PC-3 (cell line): Measurements from ENCODE around the gene CTRB1. TPM values are rescaled to one million over a fixed set of nuclear protein-coding genes. Genes with fewer than 3 reads are reported as not detected.
"Not testable (repeated sequence)": the region's sequence is repeated elsewhere in the genome, so short reads cannot be mapped to it uniquely, and the experiment has no call there.

Experiments used
- ATAC-seq: fragments of 200-7000 bp; cut with Tn5 transposase; 2 replicates; pipeline ENCODE4 v1.9.1; 2020; ENCODE audit warnings: mild to moderate bottlenecking, moderate library complexity
- BruUV-seq: library from RNA; stranded (reverse); fragments of 400-500 nt; replicated peaks from 2 replicates; lab custom pipeline; 2021; lab: Mats Ljungman, UMichigan
- CTCF ChIA-PET: fragments of 300-600 bp; sonication (Branson Sonifier 250); formaldehyde crosslinking; loops from one replicate; lab custom pipeline; 2022; ENCODE audit warnings: antibody characterized with exemption; lab: Charles Lee
- POLR2A ChIA-PET: fragments of 300-600 bp; sonication (Branson Sonifier 250); formaldehyde crosslinking; loops from one replicate; lab custom pipeline; 2022; ENCODE audit warnings: antibody characterized with exemption; ENCODE audit not compliant: unreplicated experiment; lab: Charles Lee
- DNase-seq: peaks from one replicate; pipeline ENCODE4 v3.0.0-alpha.2; 2015
- H2AFZ ChIP-seq: fragments of 300-600 bp; sonication (generic); 2 replicates; pipeline ENCODE4 v1.6.0; 2016; ENCODE audit warnings: antibody characterized with exemption, low read length
- H3F3A ChIP-seq: fragments of 300-600 bp; sonication (generic); one replicate; pipeline ENCODE4 v1.6.0; 2017; ENCODE audit warnings: antibody characterized with exemption, low read length, control low read depth, mild to moderate bottlenecking; ENCODE audit not compliant: unreplicated experiment
- H3K27ac ChIP-seq: fragments of 300-600 bp; sonication (generic); 2 replicates; pipeline ENCODE4 v1.5.1; 2016; ENCODE audit warnings: mild to moderate bottlenecking, low read length
- H3K27me3 ChIP-seq: fragments of 300-600 bp; sonication (generic); 2 replicates; pipeline ENCODE4 v1.6.1; 2016; ENCODE audit warnings: low read length, mixed read lengths
- H3K36me3 ChIP-seq: fragments of 300-600 bp; sonication (generic); 2 replicates; pipeline ENCODE4 v1.6.1; 2016; ENCODE audit warnings: low read depth, mixed run types, low read length, mixed read lengths
- H3K4me1 ChIP-seq: fragments of 300-600 bp; sonication (generic); 2 replicates; pipeline ENCODE4 v1.5.1; 2016; ENCODE audit warnings: low read length; ENCODE audit not compliant: insufficient read depth
- H3K4me2 ChIP-seq: fragments of 300-600 bp; sonication (generic); 2 replicates; pipeline ENCODE4 v1.6.0; 2016; ENCODE audit warnings: low read length
- H3K4me3 ChIP-seq: fragments of 300-600 bp; sonication (generic); 2 replicates; pipeline ENCODE4 v1.5.1; 2016; ENCODE audit warnings: mild to moderate bottlenecking, low read length, mixed read lengths
- H3K79me2 ChIP-seq: fragments of 300-600 bp; sonication (generic); 2 replicates; pipeline ENCODE4 v1.6.1; 2017; ENCODE audit warnings: low read length, mixed read lengths
- H3K9ac ChIP-seq: fragments of 300-600 bp; sonication (generic); 2 replicates; pipeline ENCODE4 v1.6.0; 2016; ENCODE audit warnings: mild to moderate bottlenecking, low read length
- H3K9me2 ChIP-seq: fragments of 300-600 bp; sonication (generic); replicated peaks from 2 replicates; pipeline ENCODE4 v1.6.1; 2016; ENCODE audit warnings: mixed run types, low read length, mixed read lengths
- H3K9me3 ChIP-seq: fragments of 300-600 bp; sonication (generic); 2 replicates; pipeline ENCODE4 v1.6.1; 2016; ENCODE audit warnings: low read length, mixed read lengths
- H4K20me1 ChIP-seq: fragments of 300-600 bp; sonication (generic); 2 replicates; pipeline ENCODE4 v1.6.1; 2016; ENCODE audit warnings: low read length, mixed read lengths
- CTCF ChIP-seq: fragments of 300-600 bp; sonication (generic); conservative IDR thresholded peaks from 2 replicates; pipeline ENCODE4 v1.5.1; 2017; ENCODE audit warnings: antibody characterized with exemption, low read depth, mild to moderate bottlenecking, low read length
- EZH2 ChIP-seq: fragments of 300-600 bp; sonication (generic); IDR thresholded peaks from one replicate; pipeline ENCODE4 v1.6.1; 2017; ENCODE audit warnings: antibody characterized with exemption, mild to moderate bottlenecking, low read length; ENCODE audit not compliant: unreplicated experiment
- EZH2phosphoT487 ChIP-seq: fragments of 300-600 bp; sonication (generic); IDR thresholded peaks from 2 replicates; pipeline ENCODE4 v1.6.1; 2018; ENCODE audit warnings: mild to moderate bottlenecking, antibody characterized with exemption, low read length, borderline replicate concordance
- intact Hi-C: fragments of 100-400 bp; cut with micrococcal nuclease; formaldehyde crosslinking; loops from 2 replicates; pipeline ENCODE4 v1.9.0; 2023
- total RNA-seq: library from RNA; depleted of rRNA; stranded (reverse); fragments of >200 nt; gene quantifications from 2 replicates; pipeline ENCODE4 v1.2.3, GENCODE V29; 2014

The CTRB1 gene
- total RNA-seq, 1 experiment from 2014 or later, result not detected

GRCh38 chr16:75240633-75241032 is 21.8 kb downstream of the CTRB1 start:
- H3K9ac ChIP-seq, ATAC-seq, H4K20me1 ChIP-seq, POLR2A ChIA-PET, H3F3A ChIP-seq, H3K9me3 ChIP-seq, intact Hi-C loops, H3K27ac ChIP-seq, H3K4me2 ChIP-seq, DNase-seq, BruUV-seq, H3K9me2 ChIP-seq, H3K36me3 ChIP-seq, H3K27me3 ChIP-seq, H3K4me3 ChIP-seq, CTCF ChIA-PET, H2AFZ ChIP-seq: not testable (repeated sequence)
- Histone ChIP-seq H3K79me2 (peaks cover 76% of the 10 kb centered on the region), H3K4me1 (peaks cover 22% of the 10 kb centered on the region)

- H3K79me2 ChIP-seq, result peaks cover 81% of the 10 kb centered on the region
- H3K4me3 ChIP-seq, result no peak overlapping the region
- no peaks in the 10 kb centered on the region for H3K27me3 ChIP-seq
- H3K36me3 ChIP-seq, result peaks cover 7% of the 10 kb centered on the region; the same call in 1 of the 2 replicates
- ChIA-PET CTCF (no interaction called here), POLR2A (no interaction called here)
- ATAC-seq (no peak), DNase-seq (no peak)
- no TSS peak for BruUV-seq
- H3K4me2 ChIP-seq, result no peak overlapping the region
- H4K20me1 ChIP-seq, result no peaks in the 10 kb centered on the region
- peaks cover 30% of the 10 kb centered on the region for H3K4me1 ChIP-seq
- H3K9me3 ChIP-seq, result no peaks in the 10 kb centered on the region
- no peaks in the 10 kb centered on the region for H3K9me2 ChIP-seq
- H2AFZ ChIP-seq, result no peak overlapping the region
- no peak for TF ChIP-seq CTCF
- TF ChIP-seq EZH2phosphoT487, result no peak
- no peak for TF ChIP-seq EZH2
- H3F3A ChIP-seq, result no peaks in the 10 kb centered on the region
- no peak overlapping the region for H3K9ac ChIP-seq
- no peak overlapping the region for H3K27ac ChIP-seq
- intact Hi-C loops, result no loop called here
Observed at GRCh38 chr16:75241412-75241811, 22.6 kb downstream of the CTRB1 start.

GRCh38 chr16:75241955-75242354 is 23.2 kb downstream of the CTRB1 start:
- Histone ChIP-seq H3K9ac (no peak overlapping the region), H3K4me3 (no peak overlapping the region), H3K4me2 (no peak overlapping the region), H3K36me3 (peaks cover 7% of the 10 kb centered on the region; the same call in 1 of the 2 replicates), H2AFZ (no peak overlapping the region), H4K20me1 (no peaks in the 10 kb centered on the region), H3K9me2 (no peaks in the 10 kb centered on the region), H3K27me3 (no peaks in the 10 kb centered on the region), H3K79me2 (peaks cover 87% of the 10 kb centered on the region), H3K9me3 (no peaks in the 10 kb centered on the region), H3F3A (no peaks in the 10 kb centered on the region), H3K4me1 (peaks cover 36% of the 10 kb centered on the region), H3K27ac (no peak overlapping the region)
- no TSS peak for BruUV-seq
- intact Hi-C loops, result no loop called here
- ATAC-seq, result no peak
- TF ChIP-seq EZH2 (no peak), CTCF (no peak), EZH2phosphoT487 (no peak)
- no peak for DNase-seq
- ChIA-PET POLR2A (no interaction called here), CTCF (no interaction called here)

- DNase-seq, POLR2A ChIA-PET, H3F3A ChIP-seq, ATAC-seq, BruUV-seq, H3K27ac ChIP-seq, H3K9me3 ChIP-seq, H2AFZ ChIP-seq, H3K4me2 ChIP-seq, CTCF ChIA-PET, H3K36me3 ChIP-seq, intact Hi-C loops, H3K4me3 ChIP-seq, H3K27me3 ChIP-seq, H3K9me2 ChIP-seq, H4K20me1 ChIP-seq, H3K9ac ChIP-seq: not testable (repeated sequence)
- Histone ChIP-seq H3K79me2 (peaks cover 87% of the 10 kb centered on the region), H3K4me1 (peaks cover 42% of the 10 kb centered on the region)
Observed at GRCh38 chr16:75242436-75243078, 23.8 kb downstream of the CTRB1 start.
